MCF 10A (cell line): ENCODE results near the gene TMUB2. TPM values are rescaled to one million over a fixed set of nuclear protein-coding genes. Genes with fewer than 3 reads are reported as not detected.

Experiments used
- BruUV-seq: library from RNA; stranded (reverse); fragments of 400-500 nt; replicated peaks from 2 replicates; lab custom pipeline; 2021; lab: Mats Ljungman, UMichigan
- CTCF ChIA-PET: fragments of 300-600 bp; sonication (Branson Sonifier 250); formaldehyde crosslinking; extraction: SDS; loops from one replicate; lab custom pipeline; 2021; ENCODE audit warnings: antibody characterized with exemption, inconsistent platforms; lab: Yijun Ruan, JAX
- POLR2A ChIA-PET: fragments of 300-600, 350-650 bp; sonication (Branson Sonifier 250); formaldehyde crosslinking; extraction: SDS; loops from one replicate; lab custom pipeline; 2020; ENCODE audit warnings: antibody characterized with exemption, inconsistent platforms; lab: Yijun Ruan, JAX
- DNase-seq: peaks from one replicate; pipeline ENCODE4 v3.0.0-alpha.2; 2018; ENCODE audit not compliant: unreplicated experiment
- H3K27ac Mint-ChIP-seq: one replicate; pipeline ENCODE4 v1.8.0; 2022; ENCODE audit warnings: mild to moderate bottlenecking, low read depth, mixed read lengths; ENCODE audit not compliant: unreplicated experiment
- H3K27me3 Mint-ChIP-seq: one replicate; pipeline ENCODE4 v1.8.0; 2022; ENCODE audit warnings: mixed read lengths; ENCODE audit not compliant: insufficient read depth, unreplicated experiment
- H3K36me3 Mint-ChIP-seq: one replicate; pipeline ENCODE4 v1.8.0; 2022; ENCODE audit warnings: mild to moderate bottlenecking, moderate library complexity, mixed read lengths; ENCODE audit not compliant: insufficient read depth, unreplicated experiment
- H3K4me1 Mint-ChIP-seq: one replicate; pipeline ENCODE4 v1.8.0; 2022; ENCODE audit warnings: mixed read lengths; ENCODE audit not compliant: insufficient read depth, unreplicated experiment
- H3K4me3 Mint-ChIP-seq: one replicate; pipeline ENCODE4 v1.8.0; 2022; ENCODE audit warnings: mild to moderate bottlenecking, moderate library complexity, mixed read lengths; ENCODE audit not compliant: unreplicated experiment
- H3K9me3 Mint-ChIP-seq: one replicate; pipeline ENCODE4 v1.8.0; 2022; ENCODE audit warnings: mixed read lengths; ENCODE audit not compliant: unreplicated experiment
- intact Hi-C: fragments of 100-400 bp; cut with micrococcal nuclease; formaldehyde crosslinking; loops from 2 replicates; pipeline ENCODE4 v1.14.1; 2022
- total RNA-seq: library from RNA; stranded (reverse); gene quantifications from 2 replicates; pipeline ENCODE4 v1.2.3, GENCODE V29; 2022
- TF ChIP-seq, protein P1 (sequence below): fragments of 200-600 bp; IDR thresholded peaks from one replicate; pipeline ENCODE4 v1.8.0; 2022; ENCODE audit warnings: antibody characterized with exemption, mild to moderate bottlenecking; ENCODE audit not compliant: unreplicated experiment

The TMUB2 gene
- total RNA-seq, 1 experiment from 2014 or later: 26.5 TPM

DNA sequence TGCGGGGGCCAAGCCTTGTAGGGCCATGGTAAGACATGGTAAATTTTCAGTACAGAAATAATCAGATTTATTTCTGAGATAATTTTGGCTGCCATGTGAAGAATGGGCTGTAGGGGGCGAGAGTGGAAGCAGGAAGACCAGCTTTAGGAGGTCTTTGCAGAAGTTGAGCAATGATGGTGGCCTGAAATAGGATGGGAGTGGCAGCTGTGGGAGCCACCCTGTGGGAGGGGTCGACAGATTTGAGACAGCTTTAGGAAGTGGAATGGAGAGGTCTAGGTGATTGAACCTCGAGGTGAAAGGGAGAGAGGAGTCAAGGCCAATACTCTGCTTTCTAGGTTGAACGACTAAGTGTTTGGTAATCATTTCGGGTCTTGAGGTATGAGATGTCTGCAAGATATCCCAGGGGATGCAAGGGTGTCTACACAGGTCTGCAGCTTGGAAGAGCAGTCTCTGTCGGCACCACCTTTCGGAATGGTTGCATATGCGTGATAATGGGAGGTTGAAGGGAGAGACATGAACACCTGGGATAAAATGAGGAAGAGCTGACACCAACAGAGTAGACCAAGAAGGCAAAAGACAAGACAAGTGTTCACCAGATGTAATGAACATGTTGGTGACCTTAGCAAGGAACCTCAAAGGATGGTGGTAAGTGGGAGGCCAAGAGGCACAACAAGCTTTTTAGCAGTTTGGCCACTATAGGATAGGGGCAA lies 17.1 kb downstream of the TMUB2 start:
- no TSS peak for BruUV-seq
- DNase-seq: peak; percentile 68
- Mint-ChIP-seq H3K4me1 (peaks cover 50% of the 10 kb centered on the region), H3K4me3 (no peak overlapping the region), H3K27ac (peak overlapping the region; percentile 91), H3K36me3 (peaks cover 40% of the 10 kb centered on the region), H3K9me3 (no peaks in the 10 kb centered on the region), H3K27me3 (no peaks in the 10 kb centered on the region)
- intact Hi-C loops: no loop called here
- CTCF ChIA-PET: interaction anchor here (0.6 to 1.8 kb wide), 8 partner anchors 10 to 472 kb away, joined by 3 to 22 read pairs (median 4); partner anchors contain the start of gene RUNDC3A
- TF ChIP-seq, protein P1, sequence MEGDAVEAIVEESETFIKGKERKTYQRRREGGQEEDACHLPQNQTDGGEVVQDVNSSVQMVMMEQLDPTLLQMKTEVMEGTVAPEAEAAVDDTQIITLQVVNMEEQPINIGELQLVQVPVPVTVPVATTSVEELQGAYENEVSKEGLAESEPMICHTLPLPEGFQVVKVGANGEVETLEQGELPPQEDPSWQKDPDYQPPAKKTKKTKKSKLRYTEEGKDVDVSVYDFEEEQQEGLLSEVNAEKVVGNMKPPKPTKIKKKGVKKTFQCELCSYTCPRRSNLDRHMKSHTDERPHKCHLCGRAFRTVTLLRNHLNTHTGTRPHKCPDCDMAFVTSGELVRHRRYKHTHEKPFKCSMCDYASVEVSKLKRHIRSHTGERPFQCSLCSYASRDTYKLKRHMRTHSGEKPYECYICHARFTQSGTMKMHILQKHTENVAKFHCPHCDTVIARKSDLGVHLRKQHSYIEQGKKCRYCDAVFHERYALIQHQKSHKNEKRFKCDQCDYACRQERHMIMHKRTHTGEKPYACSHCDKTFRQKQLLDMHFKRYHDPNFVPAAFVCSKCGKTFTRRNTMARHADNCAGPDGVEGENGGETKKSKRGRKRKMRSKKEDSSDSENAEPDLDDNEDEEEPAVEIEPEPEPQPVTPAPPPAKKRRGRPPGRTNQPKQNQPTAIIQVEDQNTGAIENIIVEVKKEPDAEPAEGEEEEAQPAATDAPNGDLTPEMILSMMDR: peak; percentile 46
- POLR2A ChIA-PET: interaction anchor here (0.6 to 1.9 kb wide), 9 partner anchors 8 to 1869 kb away, joined by 3 to 9 read pairs (median 4); partner anchors contain the start of genes TMUB2 and UBTF

DNA sequence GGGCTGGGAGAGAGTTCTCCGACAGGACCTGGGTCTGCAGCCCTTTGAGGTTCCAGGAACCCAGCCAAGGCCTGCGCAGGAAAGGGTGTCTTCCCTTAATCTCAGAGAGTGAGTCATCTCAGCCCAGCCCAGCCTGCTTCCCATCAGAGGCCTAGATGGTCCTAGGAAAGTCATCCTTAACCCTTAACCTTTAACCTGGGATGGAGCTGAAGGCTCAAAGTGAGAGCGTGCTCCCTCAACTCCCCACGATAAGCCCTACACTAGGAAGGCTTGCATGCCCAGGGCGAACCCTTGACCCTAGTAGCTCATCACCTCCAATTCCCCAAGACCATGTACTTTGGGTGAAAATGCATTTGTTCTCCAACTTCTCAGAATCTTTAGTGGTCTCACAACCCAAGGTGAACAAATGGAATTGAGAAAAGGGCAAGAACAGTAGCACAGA lies 17.7 kb downstream of the TMUB2 start:
- no peaks in the 10 kb centered on the region for H3K9me3 Mint-ChIP-seq
- intact Hi-C loops: no loop called here
- ChIA-PET CTCF (interaction anchor here (0.6 to 1.8 kb wide), 5 partner anchors 9 to 105 kb away, joined by 3 to 22 read pairs (median 4); partner anchors contain the start of gene RUNDC3A), POLR2A (interaction anchor here (0.6 to 1.9 kb wide), 8 partner anchors 8 to 1417 kb away, joined by 3 to 9 read pairs (median 4); partner anchors contain the start of genes TMUB2 and UBTF)
- no peak overlapping the region for H3K4me3 Mint-ChIP-seq
- H3K4me1 Mint-ChIP-seq: peaks cover 50% of the 10 kb centered on the region
- TF ChIP-seq, protein P1: no peak
- no peak overlapping the region for H3K27ac Mint-ChIP-seq
- DNase-seq: peak; percentile 83
- peaks cover 46% of the 10 kb centered on the region for H3K36me3 Mint-ChIP-seq
- H3K27me3 Mint-ChIP-seq: no peaks in the 10 kb centered on the region
- no TSS peak for BruUV-seq

DNA sequence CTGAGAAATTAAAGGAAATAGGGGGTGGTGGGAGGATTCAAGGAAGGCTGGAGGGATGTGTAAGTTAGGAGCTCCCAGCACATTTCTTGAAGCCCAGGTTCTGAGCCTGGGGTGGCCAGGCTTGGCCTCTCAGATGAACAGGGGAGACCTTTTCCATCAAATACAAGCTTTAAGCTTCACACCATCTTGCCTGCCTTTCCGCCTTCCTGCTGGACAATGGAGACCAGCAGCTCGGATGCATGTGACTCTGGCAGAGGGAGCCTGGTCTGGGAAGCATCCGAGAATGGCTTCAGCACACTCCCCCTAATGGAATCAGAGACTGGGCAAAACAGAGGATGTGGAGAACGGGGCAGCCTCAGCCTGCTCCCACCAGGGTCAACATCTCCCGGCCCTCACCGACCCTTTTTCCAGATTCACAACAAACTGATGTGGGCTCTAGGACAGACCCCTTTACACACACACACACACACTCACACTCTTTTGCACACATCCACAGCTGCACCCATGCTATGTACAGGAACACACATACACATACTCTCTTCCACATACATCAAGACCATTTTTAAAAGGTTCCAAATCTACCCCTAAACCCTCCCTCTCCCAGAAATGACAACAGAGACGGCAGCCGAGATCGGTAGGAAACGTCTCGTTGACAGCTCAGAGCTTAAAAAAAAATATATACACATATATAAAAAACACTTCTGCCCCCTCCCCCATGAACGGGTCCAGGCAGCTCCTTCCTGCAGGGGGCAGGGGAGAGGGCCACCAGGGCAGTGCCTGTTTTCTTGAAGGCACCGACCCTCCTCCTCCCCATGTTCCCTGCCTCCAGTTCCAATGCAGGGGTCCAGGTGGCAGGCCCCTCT lies 19.4 kb downstream of the TMUB2 start:
- BruUV-seq: no TSS peak
- TF ChIP-seq, protein P1: no peak
- H3K4me3 Mint-ChIP-seq: no peak overlapping the region
- peaks cover 45% of the 10 kb centered on the region for H3K4me1 Mint-ChIP-seq
- H3K36me3 Mint-ChIP-seq: peaks cover 56% of the 10 kb centered on the region
- ChIA-PET POLR2A (interaction anchor here (0.6 kb wide), 1 partner anchor 83 kb away, joined by 3 read pairs; no protein-coding TSS in a partner anchor), CTCF (interaction anchor here (0.9 kb wide), 1 partner anchor 12 kb away, joined by 3 read pairs; no protein-coding TSS in a partner anchor)
- H3K27me3 Mint-ChIP-seq: no peaks in the 10 kb centered on the region
- no peak for DNase-seq
- H3K27ac Mint-ChIP-seq: peak overlapping the region; percentile 11
- intact Hi-C loops: no loop called here
- H3K9me3 Mint-ChIP-seq: no peaks in the 10 kb centered on the region

DNA sequence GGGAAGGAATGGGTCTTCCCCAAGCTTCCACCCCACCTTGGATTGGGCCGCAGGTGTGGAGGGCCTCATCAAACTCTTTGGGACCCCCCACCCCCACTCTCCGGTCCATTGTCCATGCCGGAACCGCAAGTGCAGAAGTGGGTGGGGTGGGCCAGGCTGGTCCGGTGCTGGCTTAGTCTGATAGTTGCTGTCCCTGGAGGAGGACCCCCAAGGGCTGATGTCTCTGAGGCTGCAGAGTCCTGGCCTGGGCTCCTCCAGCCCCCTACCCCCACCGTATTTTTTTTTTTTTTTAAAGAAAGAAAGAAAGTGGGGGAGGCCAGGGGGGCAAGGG lies 20.0 kb downstream of the TMUB2 start:
- no peak for DNase-seq
- H3K27ac Mint-ChIP-seq: no peak overlapping the region
- peaks cover 56% of the 10 kb centered on the region for H3K36me3 Mint-ChIP-seq
- ChIA-PET CTCF (no interaction called here), POLR2A (no interaction called here)
- intact Hi-C loops: no loop called here
- H3K4me1 Mint-ChIP-seq: peaks cover 42% of the 10 kb centered on the region
- H3K27me3 Mint-ChIP-seq: no peaks in the 10 kb centered on the region
- BruUV-seq: TSS peak; percentile 25
- TF ChIP-seq, protein P1: no peak
- no peaks in the 10 kb centered on the region for H3K9me3 Mint-ChIP-seq
- no peak overlapping the region for H3K4me3 Mint-ChIP-seq
